HG03280 (cell line): Measurements from ENCODE around the gene PIAS4.
"Not testable (repeated sequence)": the region's sequence is repeated elsewhere in the genome, so short reads cannot be mapped to it uniquely, and the experiment has no call there.

Experiments used
- ATAC-seq: cut with Tn5 transposase; IDR thresholded peaks from one replicate; pipeline ENCODE4 v1.9.1; 2021; ENCODE audit warnings: mild to moderate bottlenecking, moderate library complexity; ENCODE audit not compliant: unreplicated experiment

The PIAS4 gene, protein sequence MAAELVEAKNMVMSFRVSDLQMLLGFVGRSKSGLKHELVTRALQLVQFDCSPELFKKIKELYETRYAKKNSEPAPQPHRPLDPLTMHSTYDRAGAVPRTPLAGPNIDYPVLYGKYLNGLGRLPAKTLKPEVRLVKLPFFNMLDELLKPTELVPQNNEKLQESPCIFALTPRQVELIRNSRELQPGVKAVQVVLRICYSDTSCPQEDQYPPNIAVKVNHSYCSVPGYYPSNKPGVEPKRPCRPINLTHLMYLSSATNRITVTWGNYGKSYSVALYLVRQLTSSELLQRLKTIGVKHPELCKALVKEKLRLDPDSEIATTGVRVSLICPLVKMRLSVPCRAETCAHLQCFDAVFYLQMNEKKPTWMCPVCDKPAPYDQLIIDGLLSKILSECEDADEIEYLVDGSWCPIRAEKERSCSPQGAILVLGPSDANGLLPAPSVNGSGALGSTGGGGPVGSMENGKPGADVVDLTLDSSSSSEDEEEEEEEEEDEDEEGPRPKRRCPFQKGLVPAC

DNA sequence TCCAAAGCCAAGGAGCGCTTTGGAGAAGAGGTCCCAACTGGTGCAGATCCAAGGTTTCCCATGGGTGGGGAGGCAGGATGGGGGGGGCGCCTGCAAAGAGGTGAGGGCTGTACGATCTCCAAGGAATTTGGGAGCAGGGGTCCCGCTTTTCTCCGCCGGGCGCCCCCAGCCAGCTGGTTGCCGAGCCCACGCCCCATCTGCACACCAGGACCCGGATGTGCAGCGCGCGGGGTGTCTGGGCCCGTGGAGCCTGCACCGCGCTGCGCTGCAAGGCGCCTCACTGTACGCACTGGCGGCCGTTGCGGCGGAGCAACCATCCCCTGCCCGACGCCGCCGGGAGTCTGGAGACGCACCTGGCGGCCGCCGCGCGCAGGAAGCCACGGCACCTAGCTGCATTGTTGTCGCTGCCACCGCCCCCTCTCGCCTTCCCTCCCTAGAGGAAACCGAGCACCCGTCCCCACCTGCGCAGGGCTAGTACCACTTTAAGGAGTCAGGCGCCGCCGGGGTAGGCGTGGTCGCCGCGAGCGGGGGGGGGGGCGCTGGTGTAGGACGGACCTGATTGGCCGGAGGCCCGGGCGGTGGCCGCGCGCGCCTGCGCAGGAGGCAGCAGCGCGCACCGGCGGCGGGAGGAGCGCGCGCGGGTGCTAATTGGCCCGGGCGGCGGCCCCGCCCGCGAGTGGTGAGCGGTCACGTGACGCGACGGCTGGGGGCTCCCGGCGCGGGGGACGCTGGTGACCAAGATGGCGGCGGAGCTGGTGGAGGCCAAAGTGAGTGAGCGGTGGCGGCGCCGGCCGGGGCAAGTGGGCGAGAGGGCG is at the start of gene PIAS4:
PIAS4 (plus strand) TSS at position 716 of the 815 bp plus-strand sequence; CDS start at position 741, 25 bp downstream.
- peak; percentile 83 for ATAC-seq

DNA sequence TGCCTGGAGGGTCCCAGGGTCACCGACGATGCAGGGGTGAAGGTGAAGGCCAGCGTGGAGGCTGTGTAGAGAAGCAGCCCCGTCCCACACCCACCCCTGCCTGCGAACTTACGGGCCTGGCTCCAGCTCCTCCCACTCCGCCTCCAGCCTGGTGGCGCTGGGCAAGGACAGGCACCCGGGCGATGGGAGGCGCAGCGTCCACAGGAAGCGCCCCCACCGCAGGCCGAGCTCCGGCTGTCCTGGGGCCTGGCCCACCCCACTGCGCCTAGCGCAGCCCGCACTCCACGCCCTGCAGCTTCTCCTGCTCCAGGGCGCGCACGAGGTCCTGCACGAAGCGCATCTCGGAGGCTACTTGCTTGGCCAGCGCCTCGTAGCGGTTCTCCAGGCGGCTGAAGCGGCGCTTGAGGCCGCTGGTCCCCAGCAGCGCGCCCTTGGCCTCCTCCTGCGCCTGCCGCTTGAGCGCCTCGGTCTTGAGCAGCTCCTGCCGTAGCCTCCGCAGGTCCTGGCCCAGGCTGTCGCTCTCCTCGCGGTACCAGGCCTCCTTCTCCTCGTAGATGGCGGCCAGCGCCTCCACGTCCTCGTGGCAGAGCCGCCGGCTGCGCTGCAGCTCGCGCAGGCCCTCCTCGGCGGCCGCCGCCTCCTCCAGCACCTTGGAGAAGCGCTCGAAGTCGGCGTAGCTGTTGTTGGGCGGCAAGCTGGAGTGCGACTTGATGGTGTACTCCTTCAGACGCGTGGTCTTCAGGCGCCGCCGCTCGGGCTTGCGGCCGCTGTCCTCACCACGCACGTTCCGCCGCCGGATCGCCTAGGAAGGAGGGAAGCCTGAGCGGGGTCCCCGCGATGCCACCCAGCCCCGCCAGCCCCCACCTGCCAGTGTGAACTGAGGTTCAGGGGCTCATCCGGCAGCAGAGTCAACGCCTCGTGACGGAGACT is 48.4 kb upstream of the PIAS4 start:
- no peak for ATAC-seq

DNA sequence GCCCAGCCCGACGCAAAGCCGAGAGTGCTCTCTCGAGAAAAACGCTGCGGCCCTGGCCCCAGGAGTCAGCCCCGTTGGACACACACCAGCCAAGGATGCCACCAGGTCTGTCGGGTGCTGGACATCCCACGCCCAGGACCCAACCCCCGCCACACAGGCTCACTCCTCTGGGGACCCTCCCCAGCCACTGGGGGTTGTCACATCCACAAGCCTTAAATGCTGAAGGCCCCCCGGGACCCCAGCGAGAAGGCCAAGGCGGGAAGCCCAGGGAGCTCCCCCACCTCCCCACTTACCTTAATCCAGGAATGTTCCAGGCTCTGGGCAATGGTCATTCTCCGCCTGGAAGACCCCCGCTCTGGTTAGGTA is 47.8 kb upstream of the PIAS4 start:
- no peak for ATAC-seq

DNA sequence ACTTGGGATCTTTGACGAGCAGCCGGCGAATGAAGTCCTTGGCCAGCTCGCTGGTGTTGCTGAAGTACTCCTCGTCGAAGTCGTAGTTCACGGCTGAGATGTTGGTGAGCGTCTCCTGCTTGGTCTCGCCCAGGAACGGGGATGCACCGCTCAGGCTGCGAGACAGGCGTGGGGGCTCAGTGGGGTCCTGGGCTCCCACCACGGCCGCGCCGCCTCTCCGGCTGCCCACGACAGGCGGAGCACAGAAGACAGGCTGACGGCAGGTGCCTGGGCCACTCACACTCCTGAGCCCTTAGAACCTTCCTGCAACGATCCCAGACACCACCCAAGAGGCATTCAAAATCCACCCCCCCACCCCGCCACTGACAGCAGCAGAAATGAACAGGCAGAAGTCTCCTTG is 46.5 kb upstream of the PIAS4 start:
- ATAC-seq: no peak

DNA sequence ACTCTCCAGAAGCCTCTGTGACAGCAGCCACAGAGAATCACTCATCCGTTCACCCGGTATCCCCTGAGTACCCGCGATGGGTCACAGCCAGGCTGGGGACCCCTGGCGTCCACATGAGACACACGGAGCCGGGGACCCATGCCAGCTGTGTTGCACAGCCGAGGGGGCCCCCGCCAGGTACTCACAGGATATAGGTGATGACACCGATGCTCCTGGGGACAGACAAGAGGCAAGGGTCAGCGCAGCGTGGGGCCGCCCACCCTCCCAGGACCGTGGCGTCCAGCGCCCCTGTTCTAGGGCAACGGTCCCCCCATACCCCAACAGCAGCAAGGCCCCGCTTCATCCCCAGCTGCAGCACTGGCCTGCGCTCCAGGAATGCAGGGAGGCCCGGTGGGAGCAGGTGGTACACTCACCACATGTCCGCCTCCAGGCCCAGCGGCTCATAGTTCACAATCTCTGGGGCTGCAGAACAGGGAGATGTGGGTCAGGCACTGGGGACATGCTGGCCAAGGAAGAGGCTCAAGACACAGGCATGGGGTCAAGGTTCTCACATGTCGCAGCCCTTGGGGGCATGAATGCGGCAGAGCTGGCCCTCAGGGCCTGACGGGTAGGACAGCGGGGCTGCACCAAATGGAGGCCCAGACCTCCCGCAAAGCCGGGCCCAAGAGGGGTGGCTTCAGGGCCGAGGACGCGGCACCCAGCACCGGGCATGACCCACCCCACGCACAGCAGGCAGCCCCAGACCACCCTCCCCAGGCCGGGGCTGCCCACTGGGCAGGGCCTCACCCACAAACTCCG is 43.9 kb upstream of the PIAS4 start:
- no peak for ATAC-seq

DNA sequence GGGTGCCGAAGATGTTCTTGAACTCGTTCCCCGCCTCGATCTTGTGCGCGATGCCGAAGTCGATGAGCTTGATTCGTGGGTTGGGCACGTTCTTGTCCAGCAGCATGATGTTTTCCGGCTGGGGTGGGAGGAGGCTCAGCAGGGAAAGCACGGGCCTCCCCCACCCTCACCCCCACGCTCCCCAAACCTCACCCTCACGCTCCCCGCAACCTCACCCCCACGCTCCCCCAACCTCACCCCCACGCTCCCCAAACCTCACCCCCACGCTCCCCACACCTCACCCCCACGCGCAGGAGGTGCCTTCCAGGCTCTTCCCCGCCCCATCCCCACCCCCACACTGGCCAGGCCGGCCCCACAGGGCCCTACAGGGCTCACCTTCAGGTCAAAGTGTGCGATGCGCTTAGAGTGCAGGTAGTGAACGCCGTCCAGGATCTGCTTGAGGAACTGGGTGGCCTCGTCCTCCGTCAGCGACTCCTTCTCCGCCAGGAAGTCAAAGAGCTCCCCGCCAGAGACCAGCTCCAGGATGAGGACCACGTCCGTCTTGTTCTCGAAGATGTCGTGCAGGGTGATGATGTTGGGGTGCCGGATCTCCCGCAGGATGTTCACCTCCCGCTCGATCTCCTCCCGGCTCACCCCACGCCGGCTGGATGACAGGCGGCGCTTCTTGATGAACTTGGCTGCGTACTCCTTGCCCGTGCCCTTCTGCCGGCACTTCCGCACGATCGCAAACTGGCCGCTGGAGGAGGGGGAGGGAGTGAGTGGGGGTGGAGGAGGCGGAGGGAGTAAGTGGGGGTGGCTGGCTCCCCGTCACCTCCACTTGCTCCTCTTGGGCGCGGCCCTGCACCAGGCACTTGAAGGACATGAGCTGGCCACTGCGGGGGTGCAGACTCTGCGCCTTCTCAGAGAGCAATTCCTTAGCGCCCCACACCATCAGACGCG is 43.0 kb upstream of the PIAS4 start:
- no peak for ATAC-seq

DNA sequence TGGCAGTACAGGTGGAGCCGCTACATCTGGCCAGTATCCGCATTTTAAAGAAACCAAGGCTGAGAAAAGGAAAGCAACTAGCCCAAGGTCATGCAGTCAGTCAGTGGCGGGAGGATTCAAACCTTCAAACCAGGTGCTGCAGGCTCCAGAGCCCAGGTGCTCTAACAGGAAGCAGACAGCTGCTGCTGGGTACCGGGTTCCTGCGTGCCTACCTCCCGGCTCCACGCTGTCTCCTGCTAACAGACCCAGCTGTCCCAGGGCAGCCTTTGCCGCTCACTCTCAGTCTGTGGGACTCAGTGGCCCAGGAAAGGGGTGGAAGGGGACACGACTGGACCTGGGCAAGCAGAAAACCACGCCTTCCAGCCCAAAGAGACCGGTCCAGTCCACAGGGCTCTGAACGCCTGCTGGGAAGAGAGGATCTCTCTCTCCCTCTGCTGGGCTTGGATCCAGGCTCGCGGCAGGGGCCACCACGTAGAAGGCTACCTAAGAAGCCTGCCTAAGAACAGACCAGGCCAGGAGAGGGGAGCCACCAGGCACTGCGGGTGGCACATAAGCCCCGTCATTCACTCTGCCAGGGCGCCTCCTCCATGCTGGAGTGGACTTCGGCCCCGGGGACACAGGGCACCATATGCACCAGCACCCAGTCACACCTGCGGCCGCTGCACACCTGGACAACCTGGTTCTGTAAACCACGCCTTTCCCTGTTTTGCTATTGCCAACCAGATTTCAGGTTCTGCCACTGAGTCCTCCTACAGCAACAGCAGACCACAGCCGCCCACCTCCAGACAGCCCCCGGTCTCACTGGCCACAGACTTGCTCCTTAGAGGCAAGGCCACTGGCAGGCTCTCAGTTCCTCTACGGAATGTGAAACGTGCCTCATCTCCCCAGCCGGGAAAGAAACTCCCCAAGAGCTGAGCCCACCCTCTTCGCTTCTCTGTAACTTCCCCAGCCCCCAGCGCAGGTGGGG is 41.2 kb upstream of the PIAS4 start:
- ATAC-seq: no peak

DNA sequence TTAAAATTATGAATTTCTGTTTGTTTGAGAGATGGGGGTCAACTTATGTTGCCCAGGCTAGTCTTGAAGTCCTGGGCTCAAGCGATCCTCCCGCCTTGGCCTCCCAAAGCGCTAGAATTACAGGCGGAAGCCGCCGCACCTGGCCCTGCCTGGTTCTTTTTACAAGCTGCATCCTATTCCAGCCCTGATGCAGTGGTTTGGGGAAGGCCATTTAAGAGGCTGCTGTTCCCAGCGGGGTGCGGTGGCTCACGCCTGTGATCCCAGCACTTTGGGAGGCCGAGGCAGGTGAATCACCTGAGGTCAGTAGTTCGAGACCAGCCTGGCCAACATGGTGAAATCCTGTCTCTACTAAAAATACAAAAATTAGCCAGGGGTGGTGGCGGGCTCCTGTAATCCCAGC is 39.6 kb upstream of the PIAS4 start:
- not testable (repeated sequence) for ATAC-seq

DNA sequence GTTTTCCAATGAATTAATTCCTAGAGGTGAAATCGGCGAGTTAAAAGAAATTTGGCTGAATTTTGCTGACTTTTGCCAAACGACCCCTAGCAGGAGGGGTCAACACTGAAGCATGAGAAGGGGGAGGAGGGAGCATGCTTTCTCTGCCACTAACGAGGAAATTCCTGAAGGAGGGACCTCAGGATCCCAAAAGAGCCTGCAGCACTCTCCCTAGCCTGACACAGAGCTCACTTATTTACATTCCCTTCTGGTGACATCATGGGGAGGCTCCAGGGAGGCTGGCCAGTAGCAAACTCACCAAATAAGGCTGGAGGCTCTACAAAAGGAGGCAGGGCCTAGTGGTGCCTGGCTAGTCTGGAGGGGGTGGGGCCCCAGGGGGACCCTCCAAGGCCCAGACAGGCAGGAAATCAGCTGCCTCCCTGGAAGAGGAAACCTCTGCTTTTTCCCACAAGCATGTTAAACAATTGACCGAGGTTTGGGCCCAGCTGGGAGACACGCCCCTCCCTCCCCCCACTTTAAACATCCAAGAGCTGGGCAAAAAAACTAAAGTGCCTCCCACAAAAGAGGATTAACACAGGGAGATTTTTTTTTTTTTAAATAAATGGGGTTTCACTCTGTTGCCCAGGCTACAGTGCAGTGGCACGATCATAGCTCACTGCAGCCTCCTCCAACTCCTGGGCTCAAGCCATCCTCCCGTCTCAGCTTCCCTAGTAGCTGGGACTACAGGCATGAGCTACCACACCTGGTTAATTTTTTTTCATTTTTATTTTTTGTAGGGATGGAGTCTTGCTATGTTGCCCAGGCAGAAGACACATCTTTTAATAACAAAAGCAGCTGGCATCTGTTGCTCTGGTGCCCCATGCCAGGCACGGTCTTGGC is 38.7 kb upstream of the PIAS4 start:
- no peak for ATAC-seq

DNA sequence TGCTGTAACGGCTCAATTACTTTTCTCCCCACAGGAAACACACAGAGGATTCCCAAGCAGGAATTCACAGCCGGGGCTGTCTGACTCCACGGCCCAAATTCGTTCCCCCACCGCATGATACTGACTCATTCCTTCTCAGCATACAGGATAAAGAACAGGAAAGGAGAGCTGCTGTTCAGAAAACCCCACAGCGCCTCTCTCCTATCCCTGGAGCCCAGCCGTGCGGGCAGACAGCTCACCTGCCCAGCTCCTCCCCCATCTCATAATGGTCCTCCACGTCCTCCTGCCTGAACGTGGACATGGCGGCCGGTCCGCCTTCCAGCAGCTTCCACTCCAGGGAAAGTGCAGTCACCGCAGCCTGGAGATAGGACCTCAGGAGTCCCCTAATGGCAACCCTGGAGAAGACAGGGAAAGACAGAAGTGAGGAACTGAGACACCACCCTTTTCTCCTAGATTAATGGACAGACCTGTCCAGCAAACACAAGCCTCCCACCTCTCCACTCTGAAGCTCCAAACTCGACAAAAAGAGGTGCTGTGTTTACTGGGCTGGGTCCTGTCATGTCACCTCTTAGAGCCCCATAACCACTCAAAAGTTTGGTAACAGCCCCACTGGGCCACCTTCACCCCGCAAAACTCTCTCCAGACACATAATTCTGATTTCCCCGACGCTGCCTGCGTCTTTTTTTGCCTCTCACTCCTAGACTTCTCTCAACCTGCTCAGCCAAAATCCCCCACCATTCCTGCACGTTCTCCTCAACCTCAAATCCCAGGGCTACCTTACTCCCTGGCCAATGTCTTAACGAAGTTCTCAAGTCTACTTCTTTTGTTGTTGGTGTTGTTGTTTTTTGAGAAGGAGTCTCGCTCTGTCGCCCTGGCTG is 37.9 kb upstream of the PIAS4 start:
- ATAC-seq: no peak

DNA sequence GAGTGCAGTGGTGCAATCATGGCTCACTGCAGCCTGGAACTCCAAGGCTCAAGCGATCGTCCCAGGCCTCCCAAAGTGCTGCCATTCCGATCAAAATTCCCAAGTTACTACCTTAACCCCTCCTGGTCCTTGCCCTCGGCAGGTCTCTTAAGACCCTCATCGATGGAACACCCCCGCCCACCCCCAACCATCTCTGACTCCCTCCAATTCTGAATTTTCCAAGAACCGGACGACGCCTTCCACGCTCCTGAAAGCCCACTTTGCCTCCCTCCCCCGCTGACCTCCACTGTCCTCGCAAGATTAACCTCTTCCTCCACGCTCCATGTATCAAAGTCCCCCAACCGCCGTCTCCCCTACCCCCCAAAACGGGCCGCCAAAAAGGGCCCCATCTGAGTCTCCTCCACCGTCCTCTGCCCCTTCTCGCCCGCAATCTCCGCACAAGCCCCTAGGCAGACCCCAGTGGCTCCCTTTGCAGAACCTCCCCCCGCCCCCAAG is 37.2 kb upstream of the PIAS4 start:
- no peak for ATAC-seq

DNA sequence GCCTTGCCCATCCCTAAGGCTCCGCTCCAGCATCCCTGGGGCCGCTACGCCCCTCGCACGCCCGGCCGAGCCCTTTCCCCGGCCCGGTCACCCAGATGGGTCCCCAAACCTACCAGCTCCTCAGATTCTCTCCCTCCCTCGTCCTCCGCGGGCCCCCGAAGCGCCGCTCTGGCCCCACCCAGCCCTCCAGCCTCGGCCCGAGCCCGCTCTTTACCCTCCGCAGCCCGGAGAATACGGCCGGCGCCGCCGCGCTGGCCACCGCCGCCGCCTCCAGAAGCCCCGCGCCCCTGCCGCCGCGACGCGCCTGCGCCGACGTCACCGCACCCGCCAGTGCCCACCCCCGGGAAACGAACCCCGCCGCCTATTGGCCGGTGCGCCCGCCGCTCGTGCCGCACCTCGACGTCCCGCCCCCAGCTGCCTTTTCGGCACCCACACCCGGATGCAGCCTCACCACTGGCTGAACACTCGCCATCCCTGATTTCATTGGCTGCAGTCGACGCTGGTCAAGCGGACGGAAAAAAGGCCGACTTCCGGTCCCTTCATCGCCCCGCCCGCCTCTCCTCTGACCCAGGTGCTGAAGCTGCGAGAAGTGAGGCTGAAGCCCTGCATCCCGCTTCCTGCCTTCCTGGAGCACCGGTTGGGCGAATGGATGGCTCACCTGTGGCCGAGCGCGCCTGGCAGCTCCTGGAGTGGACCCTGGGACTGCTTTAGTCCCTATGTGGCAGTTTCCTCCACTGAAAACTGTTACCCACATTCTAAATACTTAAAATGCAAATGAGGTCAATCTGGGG is 36.5 kb upstream of the PIAS4 start, which contains the start of gene DAPK3:
DAPK3 (minus strand) TSS at position 292 of the 791 bp plus-strand sequence. CDS start 1,364 bp downstream, outside the sequence.
- peak; percentile 91 for ATAC-seq

DNA sequence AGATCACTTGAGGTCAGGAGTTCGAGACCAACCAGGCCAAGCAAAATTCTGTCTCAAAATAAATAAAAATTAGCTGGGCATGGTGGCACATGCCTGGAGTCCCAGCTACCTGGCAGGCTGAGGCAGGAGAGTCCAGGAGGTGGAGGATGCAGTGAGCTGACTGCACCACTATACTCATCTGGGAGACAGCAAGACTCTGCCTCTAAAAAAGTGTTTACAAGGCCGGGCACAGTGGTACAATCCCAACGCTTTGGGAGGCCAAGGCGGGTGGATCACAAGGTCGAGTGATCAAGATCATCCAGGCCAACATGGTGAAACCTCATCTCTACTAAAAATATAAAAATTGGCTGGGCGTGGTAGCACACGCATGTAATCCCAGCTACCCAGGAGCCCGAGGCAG is 32.4 kb upstream of the PIAS4 start:
- ATAC-seq: no peak

DNA sequence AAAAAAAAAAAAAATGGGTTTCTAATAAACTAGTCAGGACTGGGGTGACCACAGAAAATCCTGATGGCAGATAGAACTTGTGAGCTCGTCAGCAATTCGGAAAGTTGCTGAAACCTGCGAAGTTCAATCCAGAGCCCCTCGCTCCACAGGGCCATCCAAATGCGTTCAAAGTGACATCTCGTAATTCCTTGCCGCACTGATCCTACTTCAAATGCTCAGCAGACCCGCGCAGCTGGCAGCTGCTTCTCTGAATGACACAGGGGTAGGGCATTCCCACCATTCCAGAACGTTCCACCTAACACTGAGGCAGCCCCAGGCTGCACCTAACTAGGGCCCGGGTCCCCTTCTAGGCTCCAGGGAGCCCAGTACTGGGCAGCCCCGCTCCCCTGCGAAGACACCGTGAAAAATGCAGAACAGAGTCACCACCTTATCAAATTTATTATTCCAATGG is 31.9 kb upstream of the PIAS4 start:
- ATAC-seq: no peak
